Measurements from ENCODE around the gene CPAMD8.

CPAMD8 gene

DNA sequence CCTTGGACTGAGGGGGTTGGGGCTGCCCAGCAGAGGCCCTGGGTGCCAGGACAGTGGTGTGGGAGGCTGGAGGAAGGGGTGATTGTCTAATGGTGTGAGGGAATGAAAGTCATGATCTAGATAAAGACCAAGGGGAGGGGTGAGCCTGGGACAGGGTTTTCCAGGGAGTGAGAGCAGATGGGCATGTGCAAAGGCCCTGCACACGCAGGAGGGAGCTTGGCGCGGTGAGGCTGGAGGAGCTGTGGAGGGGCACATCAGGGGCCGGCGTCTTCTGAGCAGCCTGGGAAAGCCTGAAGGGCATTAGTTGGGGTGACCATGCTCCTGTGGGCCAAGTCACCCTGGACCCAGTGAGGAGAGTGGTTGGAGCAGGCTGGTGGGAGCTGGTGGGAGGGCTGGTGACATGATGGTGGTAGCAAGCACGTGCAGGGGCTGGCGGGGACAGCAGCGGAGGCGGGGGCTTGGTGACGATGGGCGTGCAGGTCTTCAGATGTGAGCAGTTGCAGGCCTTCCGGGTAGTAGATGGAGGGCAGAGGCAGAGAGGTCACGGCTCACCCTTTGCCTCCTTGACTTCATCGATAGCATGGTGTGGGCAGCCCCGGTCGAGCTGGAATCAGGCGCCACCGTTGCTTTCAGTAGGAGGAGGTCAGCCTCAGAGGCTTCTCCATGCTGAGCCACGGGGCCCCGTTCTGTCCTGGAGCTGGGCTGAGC is 158.0 kb downstream of the CPAMD8 start:
- no peak for DNase-seq

DNA sequence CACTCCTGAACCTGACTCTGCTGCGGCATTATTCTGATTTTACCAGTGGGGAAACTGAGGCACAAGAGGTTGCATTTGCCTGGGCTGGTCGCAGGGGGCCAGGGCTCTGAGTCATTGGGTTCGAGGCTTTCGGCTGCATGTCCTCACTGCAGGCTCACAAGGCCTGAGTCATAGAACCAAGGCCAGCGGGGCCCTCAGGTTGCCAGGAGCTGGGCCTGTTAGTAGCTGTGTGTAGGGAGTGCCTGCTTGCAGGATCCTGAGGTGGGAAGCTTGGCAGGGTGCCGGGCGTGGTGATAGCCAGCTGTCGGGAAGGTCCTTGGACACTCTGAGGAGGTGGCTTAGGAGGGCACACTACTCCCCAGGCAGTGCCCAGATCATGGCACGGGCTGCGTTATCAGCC is 159.4 kb downstream of the CPAMD8 start:
- no peak for DNase-seq

DNA sequence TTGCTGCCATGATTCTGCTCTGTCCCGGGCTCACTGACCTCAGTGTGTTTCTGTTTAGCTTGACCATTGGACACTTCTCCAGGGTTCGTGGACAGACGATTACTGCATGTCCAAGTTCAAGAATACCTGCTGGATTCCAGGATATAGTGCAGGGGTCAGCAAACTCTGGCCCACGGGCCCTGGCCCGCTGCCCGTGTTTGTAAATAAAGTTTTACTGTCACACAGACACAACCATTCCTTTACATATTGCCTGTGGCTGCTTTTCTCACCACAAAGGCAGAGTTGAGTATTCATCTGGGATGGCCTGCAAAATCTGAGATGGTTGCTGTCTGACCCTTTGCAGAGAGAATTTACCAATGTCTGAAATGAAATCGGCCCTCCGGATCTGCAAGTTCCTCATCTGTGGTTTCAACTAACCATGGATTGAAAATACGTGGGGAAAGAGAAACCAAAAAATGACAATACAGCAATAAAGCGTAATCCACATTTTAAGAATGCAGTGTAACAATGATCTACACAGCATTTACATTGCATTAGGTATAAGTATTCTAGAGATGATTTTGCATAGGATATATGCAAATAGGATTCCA is 163.7 kb downstream of the CPAMD8 start:
- DNase-seq: no peak

DNA sequence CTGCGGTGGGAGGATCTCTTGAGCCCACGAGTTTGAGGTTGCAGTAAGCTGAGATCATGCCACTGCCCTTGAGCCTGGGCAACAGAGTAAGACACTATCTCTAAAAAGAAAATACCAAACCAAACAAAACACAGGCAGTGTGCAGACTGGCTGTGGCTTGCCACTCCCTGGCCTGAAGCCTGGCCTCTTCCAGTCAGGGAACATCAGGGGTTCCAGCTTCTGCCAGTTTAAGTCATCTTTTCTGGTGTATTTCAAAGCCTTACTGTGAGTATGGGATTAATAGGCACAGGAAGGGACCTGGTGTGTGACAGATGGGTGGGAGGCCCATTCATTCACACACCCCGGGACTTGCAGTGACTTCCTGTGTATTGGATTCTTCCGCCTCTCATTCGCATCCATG is 164.8 kb downstream of the CPAMD8 start:
- no peak for DNase-seq

DNA sequence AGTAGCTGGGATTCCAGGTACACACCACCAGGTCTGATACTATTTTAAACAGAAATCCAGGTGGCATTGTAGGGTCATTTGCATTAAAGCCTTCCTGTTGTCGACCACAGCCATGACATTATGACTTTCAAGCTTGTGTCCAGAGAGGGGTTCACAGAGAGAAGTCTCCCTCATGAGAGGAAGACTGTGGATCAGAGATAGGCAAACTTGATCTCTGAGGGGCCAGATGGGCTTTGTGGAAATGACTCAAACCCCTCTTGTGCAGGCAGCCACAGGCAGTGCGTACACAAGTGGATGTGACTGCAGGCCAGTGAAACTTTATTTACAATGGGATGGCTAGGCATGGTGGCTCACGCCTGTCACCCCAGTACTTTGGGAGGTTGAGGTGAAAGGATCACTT is 165.6 kb downstream of the CPAMD8 start:
- DNase-seq: no peak

DNA sequence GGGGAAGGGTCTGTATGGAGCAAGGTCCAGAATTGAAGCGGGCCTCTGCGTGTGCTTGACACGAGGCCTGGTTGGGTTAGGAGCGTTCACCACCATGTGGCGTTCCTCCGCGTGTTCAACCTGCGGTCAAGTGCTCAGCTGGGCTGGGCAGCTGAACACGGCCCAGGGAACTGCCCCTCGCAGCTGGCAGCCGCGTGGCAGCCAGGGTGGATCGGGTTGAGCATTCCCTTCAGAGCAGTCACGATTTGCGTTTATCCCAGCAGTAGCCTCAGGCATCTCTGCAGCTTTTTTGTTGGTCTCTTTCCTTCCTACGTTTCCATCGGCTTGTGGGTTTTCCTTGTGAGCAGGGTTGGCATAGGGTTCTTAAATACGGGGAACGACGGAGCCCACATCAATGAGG is 166.5 kb downstream of the CPAMD8 start:
- no peak for DNase-seq

DNA sequence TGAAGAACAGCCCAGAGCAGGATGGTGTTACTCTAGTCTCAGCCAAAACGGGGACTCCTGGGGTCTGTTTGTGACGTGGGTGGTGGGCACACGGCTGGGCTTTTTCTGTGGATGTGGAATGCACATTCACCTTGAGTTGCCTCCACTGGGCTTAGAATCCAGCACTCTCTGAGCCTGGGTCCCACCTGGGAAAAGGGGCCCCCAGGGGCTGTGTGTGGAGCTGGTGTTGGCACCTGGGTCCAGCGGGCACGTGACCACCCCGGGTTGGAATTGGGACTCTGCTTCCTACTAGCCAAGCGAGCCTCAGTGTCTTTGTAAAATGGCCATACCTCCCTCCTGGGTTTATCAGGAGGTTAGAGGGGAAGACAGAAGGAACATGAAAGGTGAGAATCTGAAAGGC is 167.0 kb downstream of the CPAMD8 start:
- DNase-seq: no peak

DNA sequence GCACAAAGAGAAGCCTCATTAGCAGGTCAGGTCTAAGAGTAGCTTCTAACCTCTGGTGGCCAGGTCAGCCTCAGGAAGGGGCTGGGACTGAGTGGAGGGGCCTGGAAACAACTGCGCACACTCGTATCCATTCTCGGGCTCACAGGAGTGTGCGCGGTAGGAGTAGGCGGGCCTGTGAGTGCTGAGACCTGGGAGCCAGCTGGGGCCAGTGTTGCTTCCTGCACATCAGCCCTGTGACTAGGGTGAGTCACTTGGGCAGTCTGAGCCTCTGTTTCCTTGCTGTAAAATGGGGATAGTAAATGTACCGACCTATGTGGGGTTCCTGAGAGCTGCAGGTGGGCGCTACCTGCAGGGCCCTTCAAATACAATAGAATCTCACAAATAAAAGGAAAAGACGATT is 170.5 kb downstream of the CPAMD8 start:
- no peak for DNase-seq

DNA sequence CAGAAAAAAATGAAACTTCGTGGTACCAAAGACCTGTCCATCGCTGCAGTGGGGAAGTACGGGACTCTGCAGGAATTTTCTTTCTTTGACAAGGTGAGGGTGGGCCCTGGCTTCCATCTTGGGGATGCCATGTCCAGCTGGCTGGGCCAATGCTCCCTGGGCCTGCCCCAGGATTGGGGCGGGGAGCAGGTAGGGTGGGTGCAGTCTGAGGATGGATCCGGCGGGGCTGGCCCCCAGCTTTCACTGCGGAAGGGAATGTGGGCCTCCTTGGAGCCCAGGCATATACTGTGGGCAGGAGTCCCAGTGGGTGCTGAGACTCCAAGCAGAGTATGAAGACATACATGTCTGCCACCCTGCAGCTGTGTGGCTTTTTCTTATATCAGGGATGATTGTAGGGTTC is 173.5 kb downstream of the CPAMD8 start:
- no peak for DNase-seq

DNA sequence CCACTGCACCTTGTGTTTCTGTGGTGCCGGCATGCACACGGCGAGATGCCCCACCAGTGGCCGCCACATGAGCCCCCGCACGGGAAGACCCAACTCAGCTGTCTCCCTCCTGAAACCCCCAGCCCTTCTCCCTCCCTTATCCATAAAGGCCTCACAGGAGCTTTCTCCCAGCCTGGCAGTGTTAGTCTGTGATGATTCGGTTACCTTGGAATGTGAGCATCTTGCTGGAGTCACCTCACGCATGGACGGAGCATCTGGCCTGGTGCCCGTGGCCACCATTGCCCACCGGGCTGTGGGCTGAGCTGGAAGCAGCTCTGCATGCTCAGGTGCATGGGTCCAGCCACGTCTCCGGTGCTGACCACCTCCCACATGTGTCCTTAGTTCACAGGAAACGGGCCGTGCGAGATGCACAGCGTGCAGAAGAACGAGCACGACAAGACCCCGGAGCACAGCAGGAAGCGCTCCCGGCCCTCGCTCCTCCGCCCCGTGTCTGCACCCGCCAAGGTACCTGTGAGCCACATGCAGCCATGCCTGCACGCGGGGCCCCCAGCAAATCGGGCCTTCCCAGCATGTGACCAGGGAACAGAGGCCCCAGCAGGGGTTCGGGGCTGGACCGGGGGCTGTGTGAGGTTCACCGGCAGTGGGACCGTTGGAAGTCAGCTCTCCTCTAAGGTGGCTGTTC is 175.4 kb downstream of the CPAMD8 start:
- no peak for DNase-seq

DNA sequence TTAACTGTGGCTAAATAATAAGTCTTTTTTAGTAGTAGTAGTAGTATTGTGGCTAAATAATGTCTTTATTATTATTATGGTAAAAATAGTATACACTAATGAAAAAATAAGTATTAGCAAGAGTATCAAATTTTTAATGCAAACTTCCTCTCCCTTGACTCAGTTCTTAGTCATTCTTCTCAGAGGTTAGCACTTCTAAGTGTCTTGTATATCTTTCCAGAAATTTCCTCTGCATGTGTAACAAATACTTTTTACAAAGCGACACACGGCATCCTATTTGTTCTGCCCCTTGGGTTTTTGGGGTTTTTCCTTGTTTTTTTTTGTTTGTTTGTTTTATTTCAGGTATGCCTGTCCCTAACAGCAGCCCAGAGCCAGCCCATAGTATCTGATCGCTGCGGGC is 176.5 kb downstream of the CPAMD8 start:
- DNase-seq: no peak

DNA sequence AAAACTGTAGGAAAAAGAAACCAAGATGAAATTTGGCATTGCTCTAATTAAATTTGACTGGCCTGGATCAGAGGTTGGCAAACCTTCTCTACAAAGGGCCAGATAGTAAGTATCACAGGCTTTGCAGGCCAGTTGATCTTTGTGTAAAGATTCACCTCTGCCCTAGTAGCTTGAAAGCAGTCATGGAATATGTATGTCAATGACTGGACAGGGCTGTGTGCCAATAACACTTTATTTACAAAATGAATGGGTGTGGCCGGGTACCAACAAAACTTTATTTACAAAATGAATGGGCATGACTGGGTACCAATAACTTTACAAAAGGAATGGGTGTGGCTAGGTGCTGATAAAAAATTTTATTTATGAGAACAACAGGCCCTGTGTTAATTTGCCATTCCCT is 177.4 kb downstream of the CPAMD8 start:
- DNase-seq: no peak

DNA sequence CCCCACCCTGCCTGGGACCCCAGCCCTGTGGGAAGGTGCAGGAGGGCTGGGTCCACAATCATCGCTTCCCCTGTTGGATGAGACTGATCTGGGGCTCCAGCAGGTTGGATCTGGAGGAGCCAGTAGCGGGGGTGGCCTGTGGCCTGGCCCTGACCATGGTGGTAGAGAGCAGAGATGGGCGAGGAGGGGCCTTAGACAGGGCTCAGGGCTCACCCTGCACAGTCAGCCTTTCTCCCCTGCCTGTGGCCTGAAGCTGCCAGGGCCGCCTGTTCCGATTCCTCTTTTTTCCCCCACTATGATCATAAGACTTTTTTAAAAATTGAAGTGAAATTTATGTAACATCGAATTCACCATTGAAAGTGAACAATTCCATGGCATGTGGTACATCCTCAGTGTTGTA is 179.2 kb downstream of the CPAMD8 start:
- DNase-seq: no peak

DNA sequence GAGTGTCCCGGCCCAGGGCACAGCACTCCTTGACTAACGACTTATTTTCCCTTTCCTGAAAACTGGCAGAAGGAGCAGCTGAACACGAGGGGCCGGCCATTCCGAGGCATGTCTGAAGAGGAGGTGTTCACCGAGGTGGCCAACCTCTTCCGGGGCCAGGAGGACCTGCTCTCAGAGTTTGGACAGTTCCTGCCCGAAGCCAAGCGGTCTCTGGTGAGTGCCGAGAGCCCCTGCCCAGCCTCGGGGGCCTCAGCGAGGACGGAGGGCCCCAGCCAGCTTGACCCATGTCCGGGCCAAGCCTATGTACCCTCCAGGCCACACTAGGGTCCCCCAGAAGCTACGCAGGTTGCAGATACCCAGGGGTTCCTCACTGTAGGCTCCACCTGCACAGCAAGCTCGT is 179.7 kb downstream of the CPAMD8 start:
- no peak for DNase-seq

All from NCI-H2029 treated with DMSO at 0.1 percent for 48 hours (cell line).